Lower leg skin (tissue), 3 donors: Measurements from ENCODE around the gene CLASP2.

Experiments used
- CTCF ChIP-seq, 3 donors: fragments of 450-650 bp; IDR thresholded peaks; one replicate each; pipeline ENCODE4 v1.5.1; 2016; ENCODE audit warnings: antibody characterized with exemption in 3 of 3, mild to moderate bottlenecking in 3 of 3, moderate library complexity in 2 of 3
- POLR2A ChIP-seq, 2 donors: fragments of 450-650 bp; IDR thresholded peaks; one replicate each; pipeline ENCODE4 v1.6.1; 2016 to 2017; ENCODE audit warnings: antibody characterized with exemption in 2 of 2, mild to moderate bottlenecking in 1 of 2, moderate library complexity in 1 of 2

- TF ChIP-seq CTCF (IDR thresholded peaks at IDR 0.05) (no peak), POLR2A (IDR thresholded peaks at IDR 0.05) (no peak)
These were observed 19.1 kb upstream of the CLASP2 start for GRCh38 chr3:33737146-33737545.
